ENCODE data around the gene SHB.

DNA sequence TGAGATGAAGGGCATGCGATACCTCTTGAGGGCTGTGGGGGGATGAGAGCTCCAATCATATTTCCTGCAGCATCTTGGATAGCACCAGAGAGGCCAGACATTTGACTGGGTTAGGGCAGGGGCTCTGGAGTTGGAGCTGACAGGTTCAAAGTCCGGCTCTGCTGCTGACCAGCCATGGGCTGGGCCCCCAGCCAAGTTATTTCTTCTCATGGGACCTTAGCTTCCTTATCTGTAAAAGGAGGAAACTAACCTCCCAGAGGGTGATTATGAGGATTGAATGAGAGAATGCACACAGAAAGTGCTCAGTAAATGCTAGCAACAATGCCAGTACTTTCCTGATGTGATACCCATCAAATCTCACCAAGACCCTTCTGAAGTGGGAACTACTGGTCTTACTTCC, 99.9 kb downstream of the SHB start:
- TF ChIP-seq, protein P1, sequence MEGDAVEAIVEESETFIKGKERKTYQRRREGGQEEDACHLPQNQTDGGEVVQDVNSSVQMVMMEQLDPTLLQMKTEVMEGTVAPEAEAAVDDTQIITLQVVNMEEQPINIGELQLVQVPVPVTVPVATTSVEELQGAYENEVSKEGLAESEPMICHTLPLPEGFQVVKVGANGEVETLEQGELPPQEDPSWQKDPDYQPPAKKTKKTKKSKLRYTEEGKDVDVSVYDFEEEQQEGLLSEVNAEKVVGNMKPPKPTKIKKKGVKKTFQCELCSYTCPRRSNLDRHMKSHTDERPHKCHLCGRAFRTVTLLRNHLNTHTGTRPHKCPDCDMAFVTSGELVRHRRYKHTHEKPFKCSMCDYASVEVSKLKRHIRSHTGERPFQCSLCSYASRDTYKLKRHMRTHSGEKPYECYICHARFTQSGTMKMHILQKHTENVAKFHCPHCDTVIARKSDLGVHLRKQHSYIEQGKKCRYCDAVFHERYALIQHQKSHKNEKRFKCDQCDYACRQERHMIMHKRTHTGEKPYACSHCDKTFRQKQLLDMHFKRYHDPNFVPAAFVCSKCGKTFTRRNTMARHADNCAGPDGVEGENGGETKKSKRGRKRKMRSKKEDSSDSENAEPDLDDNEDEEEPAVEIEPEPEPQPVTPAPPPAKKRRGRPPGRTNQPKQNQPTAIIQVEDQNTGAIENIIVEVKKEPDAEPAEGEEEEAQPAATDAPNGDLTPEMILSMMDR (IDR thresholded peaks at IDR 0.05), result no peak
- TF ChIP-seq POLR2A (IDR thresholded peaks at IDR 0.05), result no peak
